Measurements from ENCODE around the gene TPCN1. TPM values are rescaled to one million over a fixed set of nuclear protein-coding genes. Genes with fewer than 3 reads are reported as not detected.

TPCN1 gene
- total and polyA plus RNA-seq, 2 of the 13 experiments (the other 11 are each of a cell fraction or from before 2014, with no cell fraction given), result 8.0 to 26.8 TPM

GRCh38 chr12:113180333-113180732 is 40.9 kb upstream of the TPCN1 start:
- intact Hi-C loops (cut with micrococcal nuclease; ENCODE audit: unreplicated experiment), result no loop called here

More at GRCh38 chr12:113180333-113180732, 40.9 kb upstream of the TPCN1 start:
- in situ Hi-C loops (cut with HindIII; ENCODE audit: extremely low pct_ligation_motif_present, low pct_unique_long_range_greater_than_20kb), result no loop called here
- 98% methylated on average over 2 of the region's 4 CpGs for WGBS (ENCODE audit: low lambda C conversion rate)
- H3K9ac ChIP-seq (ENCODE audit: insufficient read depth, low read depth, low read length), result no peak overlapping the region
- no peak overlapping the region for H3K4me2 ChIP-seq (ENCODE audit: low read depth, low read length)
- no peaks in the 10 kb centered on the region; the same call in 1 of the 2 replicates for H4K20me1 ChIP-seq (ENCODE audit: insufficient read depth, low read length)
- H3K27ac ChIP-seq (ENCODE audit: extremely low read length, insufficient read depth, low read length), result no peak overlapping the region
- H3K36me3 ChIP-seq (replicated peaks in 1 of 2; ENCODE audit: control insufficient read depth in 1 of 2, insufficient read depth in 2 of 2, low read length in 2 of 2), result peaks cover 32 to 55% of the 10 kb centered on the region in 2 experiments; a peak in 4 of 5 replicates
- no peak for FAIRE-seq
- H3K4me1 ChIP-seq (ENCODE audit: insufficient read depth, low read length), result peaks cover 18% of the 10 kb centered on the region
- no peaks in the 10 kb centered on the region for H3K27me3 ChIP-seq (ENCODE audit: control insufficient read depth in 1 of 2, insufficient read depth in 2 of 2, low read length in 2 of 2)
- no peak for ATAC-seq
- no TSS peak for BruUV-seq (replicated peaks)
- no peak for TF ChIP-seq ADNP (CRISPR knock-in tag; IDR thresholded peaks at IDR 0.05)
- TF ChIP-seq SNAPC2 (CRISPR knock-in tag; IDR thresholded peaks at IDR 0.05), result no peak
- TF ChIP-seq AHDC1 (CRISPR knock-in tag; IDR thresholded peaks at IDR 0.05; ENCODE audit: borderline replicate concordance), result no peak
- TF ChIP-seq SRSF9 (IDR thresholded peaks at IDR 0.05; ENCODE audit: borderline replicate concordance, insufficient read depth, low read depth, low read length, poor library complexity, severe bottlenecking), result no peak
- no peak for TF ChIP-seq ZNF136 (CRISPR knock-in tag; IDR thresholded peaks at IDR 0.05; ENCODE audit: low read depth)
- no peak for TF ChIP-seq TBX2 (CRISPR knock-in tag; IDR thresholded peaks at IDR 0.05; ENCODE audit: borderline replicate concordance)
- no peak for TF ChIP-seq MLLT10 (CRISPR knock-in tag; IDR thresholded peaks at IDR 0.05)
- no peak for TF ChIP-seq GTF2F1 (IDR thresholded peaks at IDR 0.05; ENCODE audit: low read length)
- no peak for TF ChIP-seq CSRNP2 (CRISPR knock-in tag; conservative IDR thresholded peaks at IDR 0.05; ENCODE audit: low read depth)
- TF ChIP-seq ZNF761 (CRISPR knock-in tag; conservative IDR thresholded peaks at IDR 0.05), result no peak
- TF ChIP-seq IRX3 (CRISPR knock-in tag; IDR thresholded peaks at IDR 0.05; ENCODE audit: borderline replicate concordance, low read depth), result no peak
- ChIA-PET POLR2A (no interaction called here), CTCF (ENCODE audit: low intra/inter-chr PET ratio, low total read pairs) (no interaction called here)
- H2AFZ ChIP-seq (ENCODE audit: low read length), result no peak overlapping the region
- no peak overlapping the region for H3K4me3 ChIP-seq (replicated peaks in 1 of 3; ENCODE audit: insufficient read depth in 1 of 3, low read depth in 2 of 3, low read length in 3 of 3)
- no peak for DNase-seq (ENCODE audit: low spot score)
- no peaks in the 10 kb centered on the region for H3K9me3 ChIP-seq (ENCODE audit: low read length)
- peaks cover 28% of the 10 kb centered on the region for H3K79me2 ChIP-seq (ENCODE audit: insufficient read depth, low read length)
